ENCODE measurements around the gene SRGAP1.
A peak's percentile ranks its signal among the peaks of the same experiment; 100 is the strongest.

Gene SRGAP1

DNA sequence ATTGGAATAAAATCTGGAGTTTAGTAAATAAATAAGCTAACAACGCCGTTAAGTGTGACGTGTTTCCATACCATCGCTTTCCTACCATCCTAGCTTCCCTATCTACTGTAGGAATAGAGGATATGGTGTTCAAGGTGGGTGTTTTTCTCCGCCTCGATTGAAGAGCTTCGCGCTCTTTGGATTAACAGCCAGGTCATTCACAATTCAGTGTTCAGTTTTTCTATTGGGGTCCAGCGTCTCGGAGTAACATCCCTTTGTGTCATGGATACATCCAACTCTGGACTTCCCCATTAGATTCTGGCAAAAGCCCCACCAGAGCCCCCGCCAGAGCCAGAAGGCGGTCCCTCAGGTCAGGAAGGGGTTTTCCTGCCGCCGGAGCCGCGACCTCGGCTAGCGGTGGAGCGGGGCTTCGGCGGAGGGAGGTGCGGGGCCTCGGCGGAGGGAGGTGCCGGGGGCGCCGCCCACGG, 1.2 kb upstream of the SRGAP1 start:
- Histone ChIP-seq H3K4me3 (ENCODE audit: low read depth, low read length, poor library complexity, severe bottlenecking) (peak overlapping the region; percentile 76), H3K9me2 (ENCODE audit: low read depth, low read length) (no peaks in the 10 kb centered on the region), H4K20me1 (ENCODE audit: insufficient read depth, low read length) (no peaks in the 10 kb centered on the region), H3K36me3 (ENCODE audit: insufficient read depth, low read length) (no peaks in the 10 kb centered on the region), H3K4me1 (ENCODE audit: insufficient read depth, low read length, severe bottlenecking) (peaks cover 13% of the 10 kb centered on the region), H3K79me2 (ENCODE audit: insufficient read depth, low read length) (no peaks in the 10 kb centered on the region), H3K27me3 (ENCODE audit: insufficient read depth, low read length) (no peaks in the 10 kb centered on the region), H2AFZ (ENCODE audit: low read length) (no peak overlapping the region), H3K9me3 (ENCODE audit: low read length) (no peaks in the 10 kb centered on the region), H3K4me2 (ENCODE audit: low read length) (peak overlapping the region; percentile 100), H3K9ac (ENCODE audit: low read length) (peak overlapping the region; percentile 47; the same call in 1 of the 2 replicates), H3K27ac (ENCODE audit: low read depth, low read length, poor library complexity, severe bottlenecking) (no peak overlapping the region), H3F3A (ENCODE audit: insufficient read depth, low read length) (no peaks in the 10 kb centered on the region)
- TF ChIP-seq EZH2 (IDR thresholded peaks at IDR 0.05; ENCODE audit: borderline replicate concordance, low read length), result no peak
- TF ChIP-seq, protein P1, sequence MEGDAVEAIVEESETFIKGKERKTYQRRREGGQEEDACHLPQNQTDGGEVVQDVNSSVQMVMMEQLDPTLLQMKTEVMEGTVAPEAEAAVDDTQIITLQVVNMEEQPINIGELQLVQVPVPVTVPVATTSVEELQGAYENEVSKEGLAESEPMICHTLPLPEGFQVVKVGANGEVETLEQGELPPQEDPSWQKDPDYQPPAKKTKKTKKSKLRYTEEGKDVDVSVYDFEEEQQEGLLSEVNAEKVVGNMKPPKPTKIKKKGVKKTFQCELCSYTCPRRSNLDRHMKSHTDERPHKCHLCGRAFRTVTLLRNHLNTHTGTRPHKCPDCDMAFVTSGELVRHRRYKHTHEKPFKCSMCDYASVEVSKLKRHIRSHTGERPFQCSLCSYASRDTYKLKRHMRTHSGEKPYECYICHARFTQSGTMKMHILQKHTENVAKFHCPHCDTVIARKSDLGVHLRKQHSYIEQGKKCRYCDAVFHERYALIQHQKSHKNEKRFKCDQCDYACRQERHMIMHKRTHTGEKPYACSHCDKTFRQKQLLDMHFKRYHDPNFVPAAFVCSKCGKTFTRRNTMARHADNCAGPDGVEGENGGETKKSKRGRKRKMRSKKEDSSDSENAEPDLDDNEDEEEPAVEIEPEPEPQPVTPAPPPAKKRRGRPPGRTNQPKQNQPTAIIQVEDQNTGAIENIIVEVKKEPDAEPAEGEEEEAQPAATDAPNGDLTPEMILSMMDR (IDR thresholded peaks at IDR 0.05; ENCODE audit: low read length), result no peak

- Histone ChIP-seq H3K4me3 (ENCODE audit: low read depth, low read length, poor library complexity, severe bottlenecking) (peak overlapping the region; percentile 76), H3K79me2 (ENCODE audit: insufficient read depth, low read length) (no peaks in the 10 kb centered on the region), H4K20me1 (ENCODE audit: insufficient read depth, low read length) (no peaks in the 10 kb centered on the region), H3K27me3 (ENCODE audit: insufficient read depth, low read length) (no peaks in the 10 kb centered on the region), H3K9ac (ENCODE audit: low read length) (peak overlapping the region; percentile 52), H3K9me2 (ENCODE audit: low read depth, low read length) (no peaks in the 10 kb centered on the region), H3K9me3 (ENCODE audit: low read length) (no peaks in the 10 kb centered on the region), H3K27ac (ENCODE audit: low read depth, low read length, poor library complexity, severe bottlenecking) (no peak overlapping the region), H2AFZ (ENCODE audit: low read length) (no peak overlapping the region), H3K36me3 (ENCODE audit: insufficient read depth, low read length) (no peaks in the 10 kb centered on the region), H3K4me2 (ENCODE audit: low read length) (peak overlapping the region; percentile 100), H3K4me1 (ENCODE audit: insufficient read depth, low read length, severe bottlenecking) (peaks cover 13% of the 10 kb centered on the region), H3F3A (ENCODE audit: insufficient read depth, low read length) (no peaks in the 10 kb centered on the region)
- TF ChIP-seq EZH2 (IDR thresholded peaks at IDR 0.05; ENCODE audit: borderline replicate concordance, low read length), result no peak
- TF ChIP-seq, protein P1 (IDR thresholded peaks at IDR 0.05; ENCODE audit: low read length), result peak; percentile 82
Measured at GRCh38 chr12:63843721-63844390, 644 bp upstream of the SRGAP1 start.

- H3K4me2 ChIP-seq (ENCODE audit: low read length), result no peak overlapping the region
- H2AFZ ChIP-seq (ENCODE audit: low read length), result no peak overlapping the region
- no peaks in the 10 kb centered on the region for H3K79me2 ChIP-seq (ENCODE audit: insufficient read depth, low read length)
- peaks cover 13% of the 10 kb centered on the region for H3K4me1 ChIP-seq (ENCODE audit: insufficient read depth, low read length, severe bottlenecking)
- TF ChIP-seq, protein P1 (IDR thresholded peaks at IDR 0.05; ENCODE audit: low read length), result no peak
- no peak for TF ChIP-seq EZH2 (IDR thresholded peaks at IDR 0.05; ENCODE audit: borderline replicate concordance, low read length)
- no peak overlapping the region for H3K9ac ChIP-seq (ENCODE audit: low read length)
- H3K9me3 ChIP-seq (ENCODE audit: low read length), result no peaks in the 10 kb centered on the region
- H4K20me1 ChIP-seq (ENCODE audit: insufficient read depth, low read length), result no peaks in the 10 kb centered on the region
- no peaks in the 10 kb centered on the region for H3F3A ChIP-seq (ENCODE audit: insufficient read depth, low read length)
- H3K27ac ChIP-seq (ENCODE audit: low read depth, low read length, poor library complexity, severe bottlenecking), result no peak overlapping the region
- H3K9me2 ChIP-seq (ENCODE audit: low read depth, low read length), result no peaks in the 10 kb centered on the region
- no peaks in the 10 kb centered on the region for H3K36me3 ChIP-seq (ENCODE audit: insufficient read depth, low read length)
- no peak overlapping the region for H3K4me3 ChIP-seq (ENCODE audit: low read depth, low read length, poor library complexity, severe bottlenecking)
- no peaks in the 10 kb centered on the region for H3K27me3 ChIP-seq (ENCODE audit: insufficient read depth, low read length)
Measured at GRCh38 chr12:63845726-63846125, 1.2 kb downstream of the SRGAP1 start.

Measured in OCI-LY1 (cell line).